ENCODE data around the gene NAA40.

GRCh38 chr11:63997104-63997700 lies 58.4 kb downstream of the NAA40 start:
- TF ChIP-seq CTCF (IDR thresholded peaks at IDR 0.05; ENCODE audit: borderline replicate concordance, extremely low read depth, low read length, poor library complexity, severe bottlenecking), result no peak
- TF ChIP-seq EZH2 (IDR thresholded peaks at IDR 0.05; ENCODE audit: borderline replicate concordance, low read depth, low read length, severe bottlenecking), result no peak
